Breast epithelium (tissue), 4 donors: ENCODE data around the gene PRPSAP1. TPM values are rescaled to one million over a fixed set of nuclear protein-coding genes. Genes with fewer than 3 reads are reported as not detected.

Experiments
- DNase-seq, 2 donors: peaks; one replicate each; pipeline ENCODE4 v3.0.0-alpha.2; 2019; ENCODE audit warnings: low spot score in 2 of 2
- H3K27ac ChIP-seq, 2 donors: fragments of 200-600 bp; sonication (generic) in 1 of 2; one replicate each; pipeline ENCODE4 v1.5.1; 2016 to 2019; ENCODE audit warnings: mild to moderate bottlenecking in 1 of 2
- H3K27me3 ChIP-seq, 2 donors: fragments of 200-600 bp; sonication (generic) in 1 of 2; one replicate each; pipeline versions ENCODE4 v1.5.1 to v1.6.0; 2017 to 2019; ENCODE audit warnings: control low read depth in 1 of 2, mild to moderate bottlenecking in 1 of 2
- H3K36me3 ChIP-seq: fragments of 200-600 bp; one replicate; pipeline ENCODE4 v1.5.1; 2019
- H3K4me1 ChIP-seq, 2 donors: fragments of 200-600 bp; sonication (generic); one replicate each; pipeline ENCODE4 v1.5.1; 2016 to 2019; ENCODE audit warnings: control low read depth in 1 of 2
- H3K4me3 ChIP-seq, 3 donors: fragments of 200-600 bp; sonication (generic); 1 replicate in 2 of 3; 2 replicates in 1 of 3; pipeline ENCODE4 v1.5.1; 2016 to 2019; ENCODE audit warnings: mild to moderate bottlenecking in 3 of 3, moderate library complexity in 2 of 3
- H3K9me3 ChIP-seq, 2 donors: fragments of 200-600 bp; sonication (generic) in 1 of 2; one replicate each; pipeline ENCODE4 v1.5.1; 2016 to 2019; ENCODE audit warnings: control low read depth in 1 of 2
- POLR2A ChIP-seq: fragments of 450-650 bp; IDR thresholded peaks from one replicate; pipeline ENCODE4 v1.6.1; 2016; ENCODE audit warnings: antibody characterized with exemption, mild to moderate bottlenecking, moderate library complexity
- POLR2AphosphoS5 ChIP-seq, 3 donors: sonication (generic); formaldehyde crosslinking; IDR thresholded peaks; one replicate each; pipeline ENCODE4 v1.6.1; 2017; ENCODE audit warnings: antibody characterized with exemption in 3 of 3
- intact Hi-C: fragments of 100-400 bp; cut with DNase I; formaldehyde crosslinking; loops from one replicate; pipeline ENCODE4 v1.15.1; 2023; ENCODE audit warnings: low total_unique reads
- total RNA-seq, 3 donors: library from RNA; depleted of rRNA; stranded (reverse); fragments of >200 nt; gene quantifications; one replicate each; pipeline ENCODE4 v1.1.0, GENCODE V29; 2016
- TF ChIP-seq, protein P1 (sequence below), 3 donors: fragments of 450-650 bp; IDR thresholded peaks; one replicate each; pipeline ENCODE4 v1.5.1; 2016 to 2017; ENCODE audit warnings: antibody characterized with exemption in 3 of 3, mild to moderate bottlenecking in 3 of 3, moderate library complexity in 3 of 3

Gene PRPSAP1
- total RNA-seq, 3 donors from 2014 or later = 71.4 to 110 (median 78.3) TPM

GRCh38 chr17:76262732-76263344 lies 90.9 kb downstream of the PRPSAP1 start:
- H3K4me3 ChIP-seq = peak overlapping the region in 1 of 3 donors; percentile 6
- peak overlapping the region; percentile 88 to 97 for H3K27ac ChIP-seq
- peaks cover 9 to 20% of the 10 kb centered on the region in 2 donors for H3K4me1 ChIP-seq
- TF ChIP-seq, protein P1, sequence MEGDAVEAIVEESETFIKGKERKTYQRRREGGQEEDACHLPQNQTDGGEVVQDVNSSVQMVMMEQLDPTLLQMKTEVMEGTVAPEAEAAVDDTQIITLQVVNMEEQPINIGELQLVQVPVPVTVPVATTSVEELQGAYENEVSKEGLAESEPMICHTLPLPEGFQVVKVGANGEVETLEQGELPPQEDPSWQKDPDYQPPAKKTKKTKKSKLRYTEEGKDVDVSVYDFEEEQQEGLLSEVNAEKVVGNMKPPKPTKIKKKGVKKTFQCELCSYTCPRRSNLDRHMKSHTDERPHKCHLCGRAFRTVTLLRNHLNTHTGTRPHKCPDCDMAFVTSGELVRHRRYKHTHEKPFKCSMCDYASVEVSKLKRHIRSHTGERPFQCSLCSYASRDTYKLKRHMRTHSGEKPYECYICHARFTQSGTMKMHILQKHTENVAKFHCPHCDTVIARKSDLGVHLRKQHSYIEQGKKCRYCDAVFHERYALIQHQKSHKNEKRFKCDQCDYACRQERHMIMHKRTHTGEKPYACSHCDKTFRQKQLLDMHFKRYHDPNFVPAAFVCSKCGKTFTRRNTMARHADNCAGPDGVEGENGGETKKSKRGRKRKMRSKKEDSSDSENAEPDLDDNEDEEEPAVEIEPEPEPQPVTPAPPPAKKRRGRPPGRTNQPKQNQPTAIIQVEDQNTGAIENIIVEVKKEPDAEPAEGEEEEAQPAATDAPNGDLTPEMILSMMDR (IDR thresholded peaks at IDR 0.05) = no peak
- peak in 2 of 3 donors; percentile 61 to 64 for TF ChIP-seq POLR2AphosphoS5 (IDR thresholded peaks at IDR 0.05)
- DNase-seq = peak in 1 of 2 donors; percentile 84
- H3K27me3 ChIP-seq = no peaks in the 10 kb centered on the region
- intact Hi-C loops = no loop called here
- H3K36me3 ChIP-seq = no peaks in the 10 kb centered on the region
- H3K9me3 ChIP-seq = no peaks in the 10 kb centered on the region

- Histone ChIP-seq H3K36me3 (no peaks in the 10 kb centered on the region), H3K27me3 (no peaks in the 10 kb centered on the region), H3K9me3 (no peaks in the 10 kb centered on the region), H3K4me3 (no peak overlapping the region), H3K27ac (peak overlapping the region; percentile 88 to 97), H3K4me1 (peaks cover under 1 to 14% of the 10 kb centered on the region in 2 donors)
- no peak for DNase-seq
- TF ChIP-seq POLR2A (no peak), POLR2AphosphoS5 (IDR thresholded peaks at IDR 0.05) (no peak)
- TF ChIP-seq, protein P1 (IDR thresholded peaks at IDR 0.05) = no peak
- intact Hi-C loops = no loop called here
Observed at GRCh38 chr17:76261421-76262215, 92.1 kb downstream of the PRPSAP1 start.

DNA sequence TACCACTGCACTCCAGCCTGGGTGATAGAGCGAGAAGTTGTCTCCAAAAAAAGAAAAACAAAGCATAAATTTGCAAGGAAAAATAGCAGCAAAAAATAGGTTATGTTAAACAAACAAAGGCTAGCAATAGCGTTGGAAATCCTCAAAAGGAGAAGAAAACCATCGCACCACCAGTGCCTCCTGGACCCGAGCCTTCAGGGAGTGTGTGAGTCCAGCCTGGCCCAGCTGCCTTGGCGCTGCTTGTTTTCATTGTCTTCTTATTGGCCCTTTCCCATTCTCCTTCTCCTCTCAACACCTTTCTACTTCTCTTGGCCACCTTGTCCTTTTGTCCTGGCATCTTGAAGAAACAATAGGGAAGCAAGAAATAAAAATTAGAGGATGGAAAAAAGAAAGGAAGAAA lies 93.0 kb downstream of the PRPSAP1 start:
- Histone ChIP-seq H3K27ac (peak overlapping the region in 1 of 2 donors; percentile 33), H3K4me3 (no peak overlapping the region), H3K4me1 (peaks cover 0 to 14% of the 10 kb centered on the region in 2 donors), H3K36me3 (no peaks in the 10 kb centered on the region), H3K9me3 (no peaks in the 10 kb centered on the region), H3K27me3 (no peaks in the 10 kb centered on the region)
- no peak for DNase-seq
- TF ChIP-seq, protein P1 (IDR thresholded peaks at IDR 0.05) = no peak
- TF ChIP-seq POLR2A (no peak), POLR2AphosphoS5 (IDR thresholded peaks at IDR 0.05) (no peak)
- intact Hi-C loops = no loop called here

GRCh38 chr17:76260220-76260619 lies 93.5 kb downstream of the PRPSAP1 start:
- intact Hi-C loops = no loop called here
- Histone ChIP-seq H3K4me3 (no peak overlapping the region), H3K36me3 (no peaks in the 10 kb centered on the region), H3K9me3 (no peaks in the 10 kb centered on the region), H3K27ac (peak overlapping the region in 1 of 2 donors; percentile 77), H3K27me3 (no peaks in the 10 kb centered on the region), H3K4me1 (peaks cover 0 to 14% of the 10 kb centered on the region in 2 donors)
- TF ChIP-seq POLR2A (no peak), POLR2AphosphoS5 (IDR thresholded peaks at IDR 0.05) (no peak)
- TF ChIP-seq, protein P1 (IDR thresholded peaks at IDR 0.05) = no peak
- no peak for DNase-seq

Other genes with a start within 250 kb of the PRPSAP1 start
- under 1 TPM in 1 of 3 donors, not detected in 2; 0.15 TPM for gene FOXJ1, start 212.7 kb downstream of the PRPSAP1 start, total RNA-seq
- 1 to 10 TPM; 3.1 to 7.8 (median 4.3) TPM for gene RNF157, start 113.4 kb downstream of the PRPSAP1 start, total RNA-seq
- gene UBALD2, start 88.6 kb downstream of the PRPSAP1 start, total RNA-seq = 10 to 100 TPM; 11.1 to 15.1 (median 13.0) TPM
- gene QRICH2, start 45.6 kb downstream of the PRPSAP1 start, total RNA-seq = 1 to 10 TPM; 3.0 to 4.3 (median 3.8) TPM
- 10 to 100 TPM in 2 of 3 donors, 1 to 10 TPM in 1; 9.6 to 28.5 (median 23.0) TPM for gene SPHK1, start 30.7 kb upstream of the PRPSAP1 start, total RNA-seq
- gene UBE2O, start 99.2 kb upstream of the PRPSAP1 start, total RNA-seq = 10 to 100 TPM; 17.4 to 22.5 (median 17.7) TPM
- not detected for gene AANAT, start 113.7 kb upstream of the PRPSAP1 start, total RNA-seq
- gene RHBDF2, start 147.5 kb upstream of the PRPSAP1 start, total RNA-seq = 10 to 100 TPM; 13.4 to 35.5 (median 26.8) TPM
- 10 to 100 TPM in 2 of 3 donors, 1 to 10 TPM in 1; 5.9 to 37.4 (median 27.2) TPM for gene CYGB, start 183.8 kb upstream of the PRPSAP1 start, total RNA-seq
- gene PRCD, start 186.1 kb upstream of the PRPSAP1 start, total RNA-seq = 1 to 10 TPM; 1.5 to 7.2 (median 4.9) TPM
- 10 to 100 TPM; 10.5 to 39.8 (median 12.0) TPM for gene ST6GALNAC2, start 231.9 kb upstream of the PRPSAP1 start, total RNA-seq